Activated CD8-positive, alpha-beta memory T cell treated with anti-CD3 and anti-CD28 coated beads for 4 hours (primary cell): ENCODE measurements around the gene APCDD1.

Experiments used
- DNase-seq, 2 donors: peaks; one replicate each; pipeline ENCODE4 v3.0.0-alpha.2; 2020; ENCODE audit warnings: low read depth in 2 of 2

The APCDD1 gene

GRCh38 chr18:10453806-10454680 lies at the start of gene APCDD1:
Gene APCDD1, plus strand, starts transcription at chr18:10454635. Its CDS starts 347 bp downstream, at chr18:10454982.
- no peak for DNase-seq

GRCh38 chr18:10405014-10405493 lies 49.4 kb upstream of the APCDD1 start:
- DNase-seq = no peak

DNA sequence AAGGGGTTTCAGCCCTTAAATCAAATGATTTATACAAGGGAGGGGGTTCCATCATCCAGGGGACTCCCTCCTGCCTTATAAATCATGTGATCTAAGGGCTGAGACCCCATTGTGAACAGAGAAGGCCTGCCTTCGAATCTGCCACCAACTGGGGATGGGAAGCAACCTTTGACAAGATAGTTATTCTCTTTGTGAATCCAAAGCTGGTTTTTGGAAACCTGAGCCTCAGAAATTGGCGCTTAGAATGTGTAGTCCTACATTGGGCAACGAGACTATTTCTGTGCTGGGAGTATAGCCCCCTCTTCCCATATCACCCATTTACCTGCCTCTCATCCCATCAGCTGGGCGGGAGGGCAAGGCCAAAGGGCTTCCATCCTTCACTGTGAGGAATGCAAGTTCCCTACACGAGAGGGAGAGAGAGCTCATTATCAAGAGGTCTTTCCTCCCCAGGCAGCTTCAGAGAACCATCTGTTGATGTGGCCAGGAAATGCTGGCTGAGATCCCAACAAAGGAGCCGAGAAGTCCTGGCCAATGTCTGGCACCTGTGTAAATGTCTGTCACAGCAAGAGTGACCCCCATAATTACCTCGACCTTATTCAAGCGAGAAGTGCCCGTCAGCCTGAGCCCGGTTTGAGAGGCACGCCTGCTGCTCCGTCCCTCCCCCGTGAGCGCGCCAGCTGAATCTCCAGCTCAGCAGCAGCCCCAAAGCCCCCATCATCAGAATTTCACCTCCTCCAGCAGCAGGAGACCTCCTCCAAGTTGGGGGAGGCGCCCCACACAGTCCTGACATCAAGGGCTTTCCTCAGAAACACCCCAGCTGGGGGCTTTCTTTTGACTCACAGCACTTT lies 48.4 kb upstream of the APCDD1 start:
- DNase-seq = no peak

DNA sequence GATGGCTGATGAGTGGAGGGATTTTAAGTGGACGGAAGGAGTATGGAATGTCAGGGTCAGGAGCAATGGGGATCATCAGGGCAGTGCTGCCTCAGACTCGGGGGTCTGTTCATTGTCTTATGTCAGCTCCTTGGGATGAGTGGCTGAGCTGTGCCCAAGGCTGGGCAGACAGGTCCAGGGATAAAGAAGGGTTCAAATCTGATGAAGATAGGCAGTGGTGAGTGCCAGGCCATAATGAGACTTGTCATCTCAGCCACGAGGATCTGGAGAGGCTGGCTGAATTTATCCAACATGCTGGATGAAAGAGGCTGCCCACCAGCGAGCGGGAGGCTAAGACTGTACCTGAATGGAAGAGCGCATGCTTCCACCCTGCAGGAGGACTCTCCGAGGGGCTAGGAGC lies 46.3 kb upstream of the APCDD1 start:
- DNase-seq = no peak

DNA sequence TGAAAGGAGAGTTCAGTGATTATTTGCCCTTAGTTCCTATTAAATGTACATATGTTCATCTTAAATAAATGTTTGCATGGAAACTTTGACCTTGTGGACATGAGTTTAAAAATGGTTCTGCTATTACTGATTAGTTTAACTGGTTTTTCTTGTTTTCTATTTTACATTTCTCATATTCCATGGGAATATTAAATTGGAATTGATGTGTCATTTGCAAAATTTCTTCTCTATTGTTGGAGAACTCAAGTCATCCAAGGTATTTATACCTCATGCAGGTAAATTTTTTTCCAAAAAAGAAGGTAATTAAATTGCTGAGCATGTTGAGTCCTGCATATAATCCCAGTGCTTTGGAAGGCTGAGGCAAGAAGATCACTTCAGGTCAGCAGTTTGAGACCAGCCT lies 45.4 kb upstream of the APCDD1 start:
- no peak for DNase-seq

DNA sequence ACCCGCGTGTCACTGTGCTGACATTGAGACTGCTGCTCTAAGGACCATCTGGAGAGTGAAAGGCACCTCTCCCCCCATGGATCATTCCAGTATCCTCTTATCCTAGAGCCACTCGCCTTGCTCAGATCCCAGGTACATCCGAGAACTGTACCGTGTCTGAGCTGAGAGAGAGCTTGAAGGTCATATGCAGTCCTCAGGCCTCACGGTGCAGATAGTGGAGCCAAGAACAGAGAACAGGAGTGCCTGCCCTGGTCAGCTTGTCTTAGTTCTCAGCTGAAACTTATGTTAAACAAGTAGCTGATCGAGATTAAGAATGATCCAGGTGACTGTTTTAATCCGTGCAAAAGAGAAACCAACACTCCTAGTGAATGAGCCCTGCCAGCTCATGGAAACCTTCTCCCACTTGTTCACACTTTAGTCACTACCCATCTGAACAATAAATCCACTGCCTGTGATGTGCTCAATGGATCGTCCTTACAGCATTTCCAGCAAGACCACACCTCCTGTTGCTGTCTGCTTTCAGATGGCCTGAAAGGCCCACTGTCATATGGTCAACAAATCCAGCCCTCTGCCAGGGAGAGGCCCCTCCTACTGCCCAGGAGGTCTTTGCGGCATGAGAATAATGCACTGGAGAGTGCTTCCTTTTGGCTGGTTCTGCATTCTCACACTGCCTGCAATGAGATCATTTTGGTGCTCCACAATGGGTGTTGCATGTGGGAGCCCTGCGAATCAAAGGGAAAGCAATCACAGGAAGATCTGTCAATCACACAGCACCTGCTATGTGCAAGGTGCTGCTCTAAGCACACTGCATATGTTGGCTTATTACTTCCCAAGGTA lies 43.7 kb upstream of the APCDD1 start:
- DNase-seq = no peak

DNA sequence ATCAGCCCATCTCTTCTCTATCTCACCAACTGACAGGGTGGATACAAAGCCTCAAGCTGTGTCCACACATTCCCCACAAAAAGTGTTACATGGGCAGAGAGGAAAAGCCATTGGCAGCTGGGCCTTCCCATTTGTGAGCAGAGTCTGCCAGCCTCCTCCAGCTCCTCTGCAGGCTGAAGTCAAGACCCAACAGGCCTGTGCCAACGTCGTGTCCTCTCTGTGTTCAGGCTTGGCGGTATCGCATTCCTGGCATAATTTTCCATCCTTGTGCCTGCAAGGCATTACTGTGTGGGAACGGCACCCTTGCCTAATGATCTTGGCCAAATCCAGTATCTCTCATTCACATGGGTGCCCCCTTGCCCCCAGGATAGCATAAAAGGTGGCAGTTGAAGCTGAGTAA lies 41.5 kb upstream of the APCDD1 start:
- no peak for DNase-seq

GRCh38 chr18:10413722-10414121 lies 40.7 kb upstream of the APCDD1 start:
- DNase-seq = no peak

DNA sequence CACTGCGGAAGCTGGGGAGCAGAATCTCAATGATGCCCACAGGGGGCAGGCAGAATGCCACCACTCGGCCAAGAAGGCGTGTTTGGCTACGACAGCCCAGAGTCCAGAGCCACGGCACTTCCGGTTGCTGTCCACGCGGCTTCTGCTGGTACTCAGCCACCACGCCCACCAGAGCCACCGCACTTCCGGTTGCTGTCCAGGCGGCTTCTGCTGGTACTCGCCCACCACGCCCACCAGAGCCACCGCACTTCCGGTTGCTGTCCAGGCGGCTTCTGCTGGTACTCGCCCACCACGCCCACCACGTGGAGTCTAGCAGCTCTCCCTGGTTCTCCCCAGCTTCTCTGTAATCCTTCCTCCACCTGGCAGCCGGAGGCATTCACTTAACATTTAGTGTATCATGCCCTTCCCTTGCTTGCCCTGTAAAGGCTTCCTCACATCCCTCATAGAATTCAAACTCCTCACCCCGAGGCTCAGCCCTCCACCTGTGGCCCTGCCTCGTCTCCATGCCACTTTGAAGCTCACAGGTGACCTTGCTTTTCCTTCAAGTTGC lies 40.1 kb upstream of the APCDD1 start:
- no peak for DNase-seq

GRCh38 chr18:10416065-10416464 lies 38.4 kb upstream of the APCDD1 start:
- no peak for DNase-seq

DNA sequence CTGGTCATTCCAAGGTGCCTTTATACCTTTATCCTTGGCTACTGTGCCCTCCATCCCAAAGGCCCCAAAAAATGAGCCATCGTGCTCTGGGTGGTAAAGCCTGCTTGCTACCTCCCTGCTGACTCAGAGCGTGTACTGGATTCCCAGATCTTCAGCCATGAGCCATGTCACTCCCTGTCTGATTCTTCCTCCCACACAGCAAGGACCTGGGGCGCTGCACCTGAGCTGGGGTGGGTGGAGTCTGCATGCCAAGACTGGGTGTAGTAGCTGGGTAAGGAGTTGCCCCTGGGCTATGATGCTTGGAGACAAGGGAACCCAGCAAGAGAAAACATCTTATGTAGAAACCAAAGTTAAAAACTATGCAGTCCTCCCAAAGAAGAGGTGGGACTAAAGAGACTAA lies 37.2 kb upstream of the APCDD1 start:
- no peak for DNase-seq

GRCh38 chr18:10417664-10418063 lies 36.8 kb upstream of the APCDD1 start:
- DNase-seq = no peak

GRCh38 chr18:10418836-10419235 lies 35.6 kb upstream of the APCDD1 start:
- no peak for DNase-seq

- DNase-seq = no peak
Measured at GRCh38 chr18:10419420-10420103, 34.9 kb upstream of the APCDD1 start.

DNA sequence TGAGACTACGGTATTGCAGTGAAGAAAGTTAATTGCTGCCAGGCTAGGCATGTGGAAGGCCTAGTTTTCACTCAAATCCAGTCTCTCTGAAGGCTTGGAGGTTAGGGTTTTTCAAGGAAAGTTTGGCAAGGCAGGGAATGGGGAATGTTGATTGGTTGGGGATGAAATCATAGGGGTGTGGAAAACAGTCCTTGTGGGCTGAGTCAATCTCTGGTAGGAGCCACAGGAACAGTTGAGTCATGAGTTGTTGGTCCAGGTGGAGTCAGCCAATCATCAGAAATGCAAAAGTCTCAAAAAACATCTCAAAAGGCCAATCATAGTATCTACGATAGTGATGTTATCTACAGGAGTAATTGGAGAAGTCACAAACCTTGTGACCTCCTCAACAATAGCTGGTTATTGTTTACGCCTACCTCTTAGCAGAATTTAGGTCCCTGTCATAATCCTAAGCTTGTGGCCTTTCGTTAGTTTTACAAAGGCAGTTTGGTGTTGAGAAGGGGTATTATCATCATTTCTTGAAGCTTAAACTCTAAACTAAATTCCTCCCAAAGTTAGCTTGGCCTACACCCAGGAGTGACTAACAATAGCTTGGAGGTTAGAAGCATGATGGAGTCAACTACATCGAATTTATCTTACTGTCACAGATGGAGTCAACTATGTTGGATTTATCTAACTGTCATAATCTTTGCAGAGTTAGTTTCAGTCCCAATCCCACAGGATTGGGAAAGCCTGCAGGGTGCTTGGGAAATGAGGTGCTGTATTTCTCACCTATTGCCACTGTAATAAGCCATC lies 33.7 kb upstream of the APCDD1 start:
- no peak for DNase-seq

DNA sequence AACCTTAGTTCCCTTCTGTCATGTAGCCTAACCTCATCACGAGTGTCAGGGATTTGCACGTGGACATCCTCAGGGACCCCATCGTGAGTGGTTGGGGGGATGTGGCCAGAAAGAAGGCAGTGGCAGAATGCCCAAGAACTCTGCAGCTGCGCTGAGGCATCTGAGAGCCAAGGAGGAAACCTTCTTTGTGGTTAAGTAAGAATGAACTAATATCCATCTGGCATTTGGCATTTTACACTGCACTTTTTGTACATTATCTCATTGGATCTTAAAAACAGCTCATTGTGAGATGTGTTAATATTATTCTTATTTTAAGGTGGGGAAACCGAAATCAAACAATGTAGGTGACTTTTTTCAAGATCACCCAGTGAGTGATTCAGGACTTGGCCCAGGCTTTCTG lies 32.6 kb upstream of the APCDD1 start:
- DNase-seq = no peak

GRCh38 chr18:10422731-10423130 lies 31.7 kb upstream of the APCDD1 start:
- DNase-seq = no peak

DNA sequence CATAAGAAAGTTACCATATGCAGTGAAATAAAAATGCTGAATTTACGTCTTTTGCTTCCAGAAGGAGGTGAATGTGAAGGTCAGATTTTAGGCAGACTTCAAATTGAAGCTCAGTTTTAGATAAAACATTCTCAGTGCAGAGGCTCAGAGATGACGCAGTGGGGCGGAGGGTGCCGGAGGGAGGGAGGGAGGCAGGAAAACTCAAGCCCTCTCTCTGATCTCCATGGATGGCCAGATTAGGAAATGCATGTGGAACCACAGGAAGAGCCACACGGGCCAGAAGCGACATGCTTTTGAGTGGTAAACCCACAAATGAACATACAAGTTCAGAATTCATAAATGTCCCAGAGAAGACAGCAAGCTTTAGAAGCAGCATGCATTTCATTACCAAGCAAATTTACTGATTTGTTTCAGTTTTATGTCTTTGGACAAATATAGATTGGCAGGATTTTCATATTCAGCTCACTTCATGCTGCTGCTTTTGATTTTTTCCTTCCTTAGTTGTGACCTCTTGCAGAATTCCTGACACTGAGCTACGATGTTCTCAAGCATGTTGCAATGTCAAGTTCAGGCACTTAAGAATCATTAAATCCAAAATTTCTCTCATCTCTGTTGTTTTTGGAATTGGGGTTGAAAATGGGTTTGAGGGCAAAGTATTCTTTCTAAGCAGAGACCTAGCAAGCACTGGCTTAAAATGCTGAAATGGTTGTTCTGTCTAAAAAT lies 29.7 kb upstream of the APCDD1 start:
- DNase-seq = no peak

- no peak for DNase-seq
Measured at GRCh38 chr18:10430677-10431076, 23.8 kb upstream of the APCDD1 start.
